ENCODE data around the gene XXYLT1.

- TF ChIP-seq CREM (CRISPR knock-in tag; IDR thresholded peaks at IDR 0.05) (no peak), ATF2 (CRISPR knock-in tag; IDR thresholded peaks at IDR 0.05; ENCODE audit: borderline replicate concordance, low read depth) (no peak), ATF1 (CRISPR knock-in tag; IDR thresholded peaks at IDR 0.05) (no peak), ESRRA (CRISPR knock-in tag; IDR thresholded peaks at IDR 0.05; ENCODE audit: borderline replicate concordance) (no peak)
- TF ChIP-seq, protein P1, sequence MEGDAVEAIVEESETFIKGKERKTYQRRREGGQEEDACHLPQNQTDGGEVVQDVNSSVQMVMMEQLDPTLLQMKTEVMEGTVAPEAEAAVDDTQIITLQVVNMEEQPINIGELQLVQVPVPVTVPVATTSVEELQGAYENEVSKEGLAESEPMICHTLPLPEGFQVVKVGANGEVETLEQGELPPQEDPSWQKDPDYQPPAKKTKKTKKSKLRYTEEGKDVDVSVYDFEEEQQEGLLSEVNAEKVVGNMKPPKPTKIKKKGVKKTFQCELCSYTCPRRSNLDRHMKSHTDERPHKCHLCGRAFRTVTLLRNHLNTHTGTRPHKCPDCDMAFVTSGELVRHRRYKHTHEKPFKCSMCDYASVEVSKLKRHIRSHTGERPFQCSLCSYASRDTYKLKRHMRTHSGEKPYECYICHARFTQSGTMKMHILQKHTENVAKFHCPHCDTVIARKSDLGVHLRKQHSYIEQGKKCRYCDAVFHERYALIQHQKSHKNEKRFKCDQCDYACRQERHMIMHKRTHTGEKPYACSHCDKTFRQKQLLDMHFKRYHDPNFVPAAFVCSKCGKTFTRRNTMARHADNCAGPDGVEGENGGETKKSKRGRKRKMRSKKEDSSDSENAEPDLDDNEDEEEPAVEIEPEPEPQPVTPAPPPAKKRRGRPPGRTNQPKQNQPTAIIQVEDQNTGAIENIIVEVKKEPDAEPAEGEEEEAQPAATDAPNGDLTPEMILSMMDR (IDR thresholded peaks at IDR 0.05): no peak
- TF ChIP-seq, protein P2, sequence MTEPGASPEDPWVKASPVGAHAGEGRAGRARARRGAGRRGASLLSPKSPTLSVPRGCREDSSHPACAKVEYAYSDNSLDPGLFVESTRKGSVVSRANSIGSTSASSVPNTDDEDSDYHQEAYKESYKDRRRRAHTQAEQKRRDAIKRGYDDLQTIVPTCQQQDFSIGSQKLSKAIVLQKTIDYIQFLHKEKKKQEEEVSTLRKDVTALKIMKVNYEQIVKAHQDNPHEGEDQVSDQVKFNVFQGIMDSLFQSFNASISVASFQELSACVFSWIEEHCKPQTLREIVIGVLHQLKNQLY (CRISPR knock-in tag; IDR thresholded peaks at IDR 0.05): no peak
Measured at GRCh38 chr3:195056506-195056905, 214.5 kb downstream of the XXYLT1 start.

All from WTC11 (cell line).